GM23338 (cell line): ENCODE data around the gene SRXN1.

Source experiments
- JUNB ChIP-seq: IDR thresholded peaks from one replicate; pipeline ENCODE4 v1.6.1; 2016; ENCODE audit warnings: antibody characterized with exemption; ENCODE audit not compliant: unreplicated experiment
- TF ChIP-seq, protein P1 (sequence below), 2 experiments: fragments of 200-600 bp in 1 of 2; sonication (generic) in 1 of 2; conservative IDR thresholded peaks; 2 replicates each; pipeline versions ENCODE4 v1.5.1 to v1.6.1; 2016 to 2017; ENCODE audit warnings: antibody characterized with exemption in 2 of 2, low read depth in 2 of 2, mild to moderate bottlenecking in 2 of 2, moderate library complexity in 1 of 2

DNA sequence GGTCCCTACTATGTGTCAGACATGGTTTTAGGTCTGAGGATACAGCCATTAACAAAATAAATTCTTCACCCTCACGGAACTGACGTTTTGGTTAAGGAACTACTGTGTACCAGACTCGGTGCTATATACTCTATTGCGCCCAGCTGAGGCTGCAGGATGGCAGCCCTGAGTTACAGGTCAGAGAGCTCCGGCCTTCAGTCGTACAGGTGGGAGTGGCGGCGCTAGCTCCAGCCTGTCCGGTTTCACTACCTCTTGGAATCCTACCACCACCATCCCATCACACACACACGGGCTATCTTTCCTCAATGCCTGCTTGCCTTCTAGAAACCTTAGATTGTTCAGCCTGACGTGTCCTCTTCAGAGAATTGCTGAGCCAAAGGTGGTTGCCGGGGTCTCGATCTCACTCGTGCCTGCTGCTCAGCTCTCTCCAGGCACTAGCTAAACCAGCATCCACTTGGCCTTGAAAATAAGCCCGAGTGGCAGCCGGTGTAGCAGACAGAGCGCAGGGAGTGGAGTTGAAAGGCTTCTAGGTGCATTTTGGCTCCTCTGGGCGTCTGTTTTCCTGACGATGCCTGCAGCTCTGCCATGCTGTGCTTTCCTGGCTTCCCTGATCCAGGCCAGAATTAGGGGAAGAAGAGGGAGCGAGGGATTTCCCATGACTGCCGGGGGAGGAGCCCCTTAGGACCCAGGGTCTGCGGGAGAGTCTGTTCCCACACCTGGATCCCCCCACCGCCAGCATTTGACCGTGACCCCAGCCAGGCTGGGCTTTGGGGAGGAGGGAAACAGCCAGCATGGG is 41.8 kb downstream of the SRXN1 start:
- TF ChIP-seq, protein P1, sequence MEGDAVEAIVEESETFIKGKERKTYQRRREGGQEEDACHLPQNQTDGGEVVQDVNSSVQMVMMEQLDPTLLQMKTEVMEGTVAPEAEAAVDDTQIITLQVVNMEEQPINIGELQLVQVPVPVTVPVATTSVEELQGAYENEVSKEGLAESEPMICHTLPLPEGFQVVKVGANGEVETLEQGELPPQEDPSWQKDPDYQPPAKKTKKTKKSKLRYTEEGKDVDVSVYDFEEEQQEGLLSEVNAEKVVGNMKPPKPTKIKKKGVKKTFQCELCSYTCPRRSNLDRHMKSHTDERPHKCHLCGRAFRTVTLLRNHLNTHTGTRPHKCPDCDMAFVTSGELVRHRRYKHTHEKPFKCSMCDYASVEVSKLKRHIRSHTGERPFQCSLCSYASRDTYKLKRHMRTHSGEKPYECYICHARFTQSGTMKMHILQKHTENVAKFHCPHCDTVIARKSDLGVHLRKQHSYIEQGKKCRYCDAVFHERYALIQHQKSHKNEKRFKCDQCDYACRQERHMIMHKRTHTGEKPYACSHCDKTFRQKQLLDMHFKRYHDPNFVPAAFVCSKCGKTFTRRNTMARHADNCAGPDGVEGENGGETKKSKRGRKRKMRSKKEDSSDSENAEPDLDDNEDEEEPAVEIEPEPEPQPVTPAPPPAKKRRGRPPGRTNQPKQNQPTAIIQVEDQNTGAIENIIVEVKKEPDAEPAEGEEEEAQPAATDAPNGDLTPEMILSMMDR (conservative IDR thresholded peaks at IDR 0.05; ENCODE audit: low read depth in 2 of 2): no peak
- TF ChIP-seq JUNB: no peak
